H1 (cell line): Measurements from ENCODE around the gene ESRRB. TPM values are rescaled to one million over a fixed set of nuclear protein-coding genes. Genes with fewer than 3 reads are reported as not detected.

ENCODE experiments used
- CTCF ChIA-PET: fragments of 300-600 bp; sonication (Branson Sonifier 250); formaldehyde crosslinking; loops from one replicate; lab custom pipeline; 2021; ENCODE audit not compliant: partially characterized antibody; lab: Charles Lee
- POLR2A ChIA-PET: fragments of 300-600 bp; sonication (Branson Sonifier 250); formaldehyde crosslinking; loops from one replicate; lab custom pipeline; 2021; ENCODE audit warnings: inconsistent platforms; ENCODE audit not compliant: partially characterized antibody; lab: Charles Lee
- DNase-seq, 2 experiments: peaks; one replicate each; pipeline versions ENCODE4 v3.0.0 to v3.0.0-alpha.2; 2010 to 2022; ENCODE audit warnings: low spot score in 2 of 2, low read depth in 1 of 2, mixed read lengths in 1 of 2
- FAIRE-seq: peaks from 2 replicates; lab custom pipeline; 2011; peaks lifted over from hg19 to GRCh38; lab: Jason Lieb, UNC
- H2AFZ ChIP-seq: 2 replicates; pipeline ENCODE4 v1.8.1; 2012; ENCODE audit warnings: low read length, inconsistent platforms
- H2AK5ac ChIP-seq: 2 replicates; pipeline ENCODE4 v1.6.1; 2013; ENCODE audit warnings: low read depth, low read length
- H2BK120ac ChIP-seq: replicated peaks from 2 replicates; pipeline ENCODE3; 2013; ENCODE audit warnings: low read depth, low read length, inconsistent platforms
- H2BK12ac ChIP-seq: 2 replicates; pipeline ENCODE4 v1.6.1; 2013; ENCODE audit warnings: low read depth, low read length
- H2BK15ac ChIP-seq: 2 replicates; pipeline ENCODE4 v1.6.1; 2013; ENCODE audit warnings: low read length
- H2BK20ac ChIP-seq: 2 replicates; pipeline ENCODE4 v1.6.1; 2013; ENCODE audit warnings: low read length
- H2BK5ac ChIP-seq: 2 replicates; pipeline ENCODE4 v1.6.1; 2013; ENCODE audit warnings: low read depth, low read length
- H3K14ac ChIP-seq: 2 replicates; pipeline ENCODE4 v1.6.1; 2013; ENCODE audit warnings: inconsistent platforms; ENCODE audit not compliant: insufficient read length
- H3K18ac ChIP-seq: 2 replicates; pipeline ENCODE4 v1.6.1; 2013; ENCODE audit warnings: low read length; ENCODE audit errors: extremely low read depth
- H3K23ac ChIP-seq: 2 replicates; pipeline ENCODE4 v1.6.1; 2013; ENCODE audit warnings: inconsistent platforms; ENCODE audit not compliant: insufficient read length
- H3K23me2 ChIP-seq: 2 replicates; pipeline ENCODE4 v1.6.1; 2013; ENCODE audit warnings: low read depth, low read length
- H3K27ac ChIP-seq: 2 replicates; pipeline ENCODE4 v1.6.1; 2011; ENCODE audit warnings: low read depth, low read length, inconsistent platforms
- H3K27me3 ChIP-seq, 4 experiments: replicated peaks in 1 of 4; 1 replicate in 1 of 4; 2 replicates in 3 of 4; pipeline versions ENCODE4 v1.6.1 to v1.8.1; 2011 to 2013; ENCODE audit warnings: low read length in 3 of 4, mild to moderate bottlenecking in 3 of 4, inconsistent platforms in 2 of 4, mixed read lengths in 2 of 4, moderate library complexity in 1 of 4; ENCODE audit not compliant: control insufficient read depth in 3 of 4, insufficient read depth in 3 of 4; ENCODE audit errors: extremely low read depth in 1 of 4
- H3K36me3 ChIP-seq, 4 experiments: 2 replicates each; pipeline versions ENCODE4 v1.6.1 to v1.8.1; 2011 to 2013; ENCODE audit warnings: mild to moderate bottlenecking in 4 of 4, low read length in 3 of 4, moderate library complexity in 2 of 4, control low read depth in 1 of 4, inconsistent platforms in 1 of 4; ENCODE audit not compliant: insufficient read depth in 4 of 4, control insufficient read depth in 2 of 4
- H3K4ac ChIP-seq: replicated peaks from 2 replicates; pipeline ENCODE3; 2013; ENCODE audit warnings: low read length, low read depth, mixed read lengths, inconsistent platforms; ENCODE audit not compliant: insufficient read length
- H3K4me1 ChIP-seq, 4 experiments: replicated peaks in 1 of 4; 1 replicate in 1 of 4; 2 replicates in 3 of 4; pipeline versions ENCODE4 v1.6.1 to v1.8.1; 2011 to 2013; ENCODE audit warnings: low read length in 3 of 4, inconsistent platforms in 2 of 4, mixed read lengths in 1 of 4; ENCODE audit not compliant: insufficient read depth in 4 of 4, control insufficient read depth in 3 of 4
- H3K4me2 ChIP-seq, 2 experiments: 2 replicates each; pipeline versions ENCODE4 v1.6.1 to v1.8.1; 2011 to 2013; ENCODE audit warnings: low read depth in 2 of 2, low read length in 2 of 2, control low read depth in 1 of 2, inconsistent platforms in 1 of 2, mild to moderate bottlenecking in 1 of 2; ENCODE audit not compliant: insufficient read depth in 1 of 2
- H3K4me3 ChIP-seq, 4 experiments: fragments of 200-600, 300-600 bp in 1 of 4; sonication (generic), shearing (Covaris generic), sonication (Bioruptor Twin) in 1 of 4; 2 replicates each; pipeline versions ENCODE4 v1.5.1 to v1.8.1; 2011 to 2016; ENCODE audit warnings: low read length in 4 of 4, low read depth in 3 of 4, control low read depth in 2 of 4, inconsistent platforms in 2 of 4, mild to moderate bottlenecking in 2 of 4, mixed read lengths in 1 of 4, moderate library complexity in 1 of 4; ENCODE audit not compliant: insufficient read depth in 2 of 4; ENCODE audit errors: extremely low read depth in 1 of 4
- H3K56ac ChIP-seq: replicated peaks from 2 replicates; pipeline ENCODE3; 2013; ENCODE audit warnings: low read depth, mild to moderate bottlenecking, mixed read lengths, low read length, inconsistent platforms; ENCODE audit not compliant: insufficient read length
- H3K79me1 ChIP-seq: 2 replicates; pipeline ENCODE4 v1.6.1; 2013; ENCODE audit warnings: low read depth, low read length, control low read depth
- H3K79me2 ChIP-seq, 2 experiments: 2 replicates each; pipeline versions ENCODE4 v1.6.1 to v1.8.1; 2012 to 2013; ENCODE audit warnings: low read length in 2 of 2, mild to moderate bottlenecking in 2 of 2, inconsistent platforms in 1 of 2; ENCODE audit not compliant: insufficient read depth in 2 of 2, control insufficient read depth in 1 of 2
- H3K9ac ChIP-seq, 4 experiments: replicated peaks in 1 of 4; 1 replicate in 1 of 4; 2 replicates in 3 of 4; pipeline versions ENCODE4 v1.6.1 to v1.8.1; 2011 to 2013; ENCODE audit warnings: low read depth in 3 of 4, low read length in 3 of 4, control low read depth in 2 of 4, mild to moderate bottlenecking in 2 of 4, moderate library complexity in 2 of 4, inconsistent platforms in 1 of 4; ENCODE audit errors: extremely low read depth in 1 of 4
- H3K9me3 ChIP-seq, 2 experiments: 2 replicates each; pipeline versions ENCODE4 v1.6.1 to v1.8.1; 2012 to 2013; ENCODE audit warnings: mild to moderate bottlenecking in 2 of 2, moderate library complexity in 2 of 2, control low read depth in 1 of 2, inconsistent platforms in 1 of 2, low read depth in 1 of 2, low read length in 1 of 2, mixed read lengths in 1 of 2; ENCODE audit not compliant: insufficient read depth in 2 of 2
- H4K20me1 ChIP-seq, 2 experiments: replicated peaks in 1 of 2; 2 replicates each; pipeline versions ENCODE3 to v1.8.1; 2011 to 2013; ENCODE audit warnings: inconsistent platforms in 2 of 2, low read length in 2 of 2, mild to moderate bottlenecking in 1 of 2; ENCODE audit not compliant: insufficient read depth in 2 of 2, control insufficient read depth in 1 of 2
- H4K5ac ChIP-seq: 2 replicates; pipeline ENCODE4 v1.6.1; 2013; ENCODE audit warnings: low read length, low read depth, mixed read lengths, inconsistent platforms; ENCODE audit not compliant: insufficient read length
- H4K8ac ChIP-seq: 2 replicates; pipeline ENCODE4 v1.8.0; 2013; ENCODE audit warnings: mild to moderate bottlenecking, moderate library complexity, low read length, inconsistent platforms; ENCODE audit not compliant: insufficient read depth; ENCODE audit errors: extremely low read depth
- H4K91ac ChIP-seq: replicated peaks from 2 replicates; pipeline ENCODE3; 2013; ENCODE audit warnings: low read length, mixed read lengths, inconsistent platforms; ENCODE audit not compliant: insufficient read length
- ASH2L ChIP-seq: fragments of 200-600, 300-600 bp; sonication (generic); IDR thresholded peaks from one replicate; pipeline ENCODE4 v1.7.1; 2017; ENCODE audit warnings: low read length
- BACH1 ChIP-seq: IDR thresholded peaks from 2 replicates; pipeline ENCODE4 v1.6.1; 2012; ENCODE audit warnings: low read length, improper control_type of control experiment
- EGR1 ChIP-seq: IDR thresholded peaks from 2 replicates; pipeline ENCODE4 v1.6.1; 2011; ENCODE audit warnings: low read depth, low read length, borderline replicate concordance
- GABPA ChIP-seq: IDR thresholded peaks from 2 replicates; pipeline ENCODE4 v1.6.1; 2011; ENCODE audit warnings: mild to moderate bottlenecking, low read length, moderate library complexity, borderline replicate concordance; ENCODE audit not compliant: insufficient read depth
- GTF2F1 ChIP-seq: IDR thresholded peaks from 2 replicates; pipeline ENCODE4 v1.6.1; 2012; ENCODE audit warnings: low read depth, low read length, improper control_type of control experiment, borderline replicate concordance
- KDM4A ChIP-seq: IDR thresholded peaks from one replicate; pipeline ENCODE4 v1.7.1; 2012; ENCODE audit warnings: low read depth, mild to moderate bottlenecking, moderate library complexity, low read length, inconsistent platforms; ENCODE audit not compliant: severe bottlenecking
- KDM5A ChIP-seq: fragments of 200-600 bp; IDR thresholded peaks from 2 replicates; pipeline ENCODE4 v1.7.1; 2012; ENCODE audit warnings: mild to moderate bottlenecking, low read length, inconsistent platforms, mixed read lengths
- PHF8 ChIP-seq: fragments of 200-600 bp; sonication (generic); conservative IDR thresholded peaks from 2 replicates; pipeline ENCODE4 v1.7.1; 2012; ENCODE audit warnings: low read depth, mild to moderate bottlenecking, inconsistent platforms, low read length, moderate library complexity
- RNF2 ChIP-seq: fragments of 200-900, 300-1000 bp; sonication (generic); IDR thresholded peaks from 2 replicates; pipeline ENCODE4 v1.7.1; 2016; ENCODE audit warnings: borderline replicate concordance, low read depth, mild to moderate bottlenecking, antibody characterized with exemption, low read length; ENCODE audit not compliant: poor library complexity, severe bottlenecking; ENCODE audit errors: missing control alignments
- RXRA ChIP-seq: IDR thresholded peaks from 2 replicates; pipeline ENCODE4 v1.6.1; 2011; ENCODE audit warnings: low read depth, mild to moderate bottlenecking, low read length, moderate library complexity; ENCODE audit not compliant: insufficient read depth
- WGBS, 2 experiments: shearing (Covaris generic) in 1 of 2; methylation state at CpG; one replicate each; pipeline versions ENCODE4 v1.1.6 to v1.1.7; 2013 to 2015; ENCODE audit warnings: low lambda C conversion rate in 2 of 2, mixed read lengths in 2 of 2, inconsistent platforms in 1 of 2, low coverage in 1 of 2, missing lambda C conversion rate in 1 of 2; ENCODE audit not compliant: insufficient replicate concordance in 2 of 2, insufficient coverage in 1 of 2, insufficient read length in 1 of 2; ENCODE audit errors: extremely low coverage in 1 of 2, missing lambda C conversion rate in 1 of 2; 5-methylcytosine and 5-hydroxymethylcytosine counted together
- polyA plus RNA-seq, 7 experiments: library from polyadenylated mRNA; depleted of rRNA in 3 of 7; stranded (reverse) in 5 of 7; unstranded in 2 of 7; fragments of >200 nt in 5 of 7; fragments of 200-250 nt in 2 of 7; gene quantifications; 1 replicate in 5 of 7; 2 replicates in 1 of 7; 4 replicates in 1 of 7; pipeline versions ENCODE4 v1.2.1 to v1.2.3, GENCODE V29; 2011 to 2013; ENCODE audit warnings: missing spikeins in 2 of 7, mixed read lengths in 2 of 7
- total RNA-seq: library from RNA; stranded (reverse); fragmentation: NEBNext Ultra II Directional; extraction: Animal tissue kit (Norgen Biotek cat#: 25700); gene quantifications from 2 replicates; pipeline ENCODE4 v1.2.1, GENCODE V29; 2021
- TF ChIP-seq, protein P1 (sequence below): IDR thresholded peaks from 2 replicates; pipeline ENCODE4 v1.6.1; 2011; ENCODE audit warnings: low read length, improper control_type of control experiment

The ESRRB gene
- total and polyA plus RNA-seq, 2 of the 8 experiments (the other 6 are each of a cell fraction or from before 2014, with no cell fraction given): 0.29 to 0.45 TPM

- no peak overlapping the region for H3K4ac ChIP-seq
- H3K14ac ChIP-seq: no peak overlapping the region
- H2BK20ac ChIP-seq: no peak overlapping the region
- H3K36me3 ChIP-seq: no peaks in the 10 kb centered on the region
- no peak overlapping the region for H3K23ac ChIP-seq
- H4K20me1 ChIP-seq: no peaks in the 10 kb centered on the region
- FAIRE-seq (no peak), DNase-seq (no peak)
- H3K4me2 ChIP-seq: no peak overlapping the region
- no peak overlapping the region for H3K9ac ChIP-seq
- no peaks in the 10 kb centered on the region for H3K9me3 ChIP-seq
- H3K27ac ChIP-seq: no peak overlapping the region
- no peak overlapping the region for H4K91ac ChIP-seq
- H3K27me3 ChIP-seq: peaks cover 0 to 7% (median 1%) of the 10 kb centered on the region in 4 experiments; a peak in 4 of 7 replicates
- no peak overlapping the region for H2BK12ac ChIP-seq
- POLR2A ChIA-PET: interaction anchor here (0.6 kb wide), 1 partner anchor 464 kb away, joined by 3 read pairs; no protein-coding TSS in a partner anchor
- 86% methylated on average over 10 of the region's 11 CpGs; no CpG with 5 or more reads in 1 of the 2 experiments for WGBS, 2 experiments
- no peaks in the 10 kb centered on the region; a peak in 1 of 4 replicates for H3K79me2 ChIP-seq
- CTCF ChIA-PET: interaction anchor here (1.1 to 3.0 kb wide), 2 partner anchors 11 to 25 kb away, joined by 3 to 10 read pairs; no protein-coding TSS in a partner anchor
- no peaks in the 10 kb centered on the region for H3K79me1 ChIP-seq
- H2BK120ac ChIP-seq: no peak overlapping the region
- H3K18ac ChIP-seq: no peak overlapping the region
- H3K4me1 ChIP-seq: peaks cover 7 to 22% (median 14%) of the 10 kb centered on the region in 4 experiments
- no peak overlapping the region for H3K56ac ChIP-seq
- no peak overlapping the region for H2BK5ac ChIP-seq
- H4K5ac ChIP-seq: no peak overlapping the region
- H2AK5ac ChIP-seq: no peak overlapping the region
- H4K8ac ChIP-seq: no peak overlapping the region
- H2BK15ac ChIP-seq: no peak overlapping the region
- no peak overlapping the region for H2AFZ ChIP-seq
- peaks cover 5% of the 10 kb centered on the region; the same call in 1 of the 2 replicates for H3K23me2 ChIP-seq
- no peak overlapping the region for H3K4me3 ChIP-seq
- TF ChIP-seq BACH1: no peak
- no peak for TF ChIP-seq KDM5A
- TF ChIP-seq, protein P1, sequence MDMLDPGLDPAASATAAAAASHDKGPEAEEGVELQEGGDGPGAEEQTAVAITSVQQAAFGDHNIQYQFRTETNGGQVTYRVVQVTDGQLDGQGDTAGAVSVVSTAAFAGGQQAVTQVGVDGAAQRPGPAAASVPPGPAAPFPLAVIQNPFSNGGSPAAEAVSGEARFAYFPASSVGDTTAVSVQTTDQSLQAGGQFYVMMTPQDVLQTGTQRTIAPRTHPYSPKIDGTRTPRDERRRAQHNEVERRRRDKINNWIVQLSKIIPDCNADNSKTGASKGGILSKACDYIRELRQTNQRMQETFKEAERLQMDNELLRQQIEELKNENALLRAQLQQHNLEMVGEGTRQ: no peak
- TF ChIP-seq PHF8: no peak
- no peak for TF ChIP-seq RNF2
- TF ChIP-seq GABPA: no peak
- no peak for TF ChIP-seq GTF2F1
- no peak for TF ChIP-seq RXRA
- TF ChIP-seq KDM4A: no peak
- no peak for TF ChIP-seq EGR1
- no peak for TF ChIP-seq ASH2L
Measured at GRCh38 chr14:76326918-76327689, 48.8 kb upstream of the ESRRB start.
